ENCODE measurements around the gene GABBR2.

GRCh38 chr9:98479967-98480847, 228.5 kb downstream of the GABBR2 start:
- TF ChIP-seq REST (IDR thresholded peaks at IDR 0.05; ENCODE audit: unreplicated experiment) = no peak
- TF ChIP-seq, protein P1, sequence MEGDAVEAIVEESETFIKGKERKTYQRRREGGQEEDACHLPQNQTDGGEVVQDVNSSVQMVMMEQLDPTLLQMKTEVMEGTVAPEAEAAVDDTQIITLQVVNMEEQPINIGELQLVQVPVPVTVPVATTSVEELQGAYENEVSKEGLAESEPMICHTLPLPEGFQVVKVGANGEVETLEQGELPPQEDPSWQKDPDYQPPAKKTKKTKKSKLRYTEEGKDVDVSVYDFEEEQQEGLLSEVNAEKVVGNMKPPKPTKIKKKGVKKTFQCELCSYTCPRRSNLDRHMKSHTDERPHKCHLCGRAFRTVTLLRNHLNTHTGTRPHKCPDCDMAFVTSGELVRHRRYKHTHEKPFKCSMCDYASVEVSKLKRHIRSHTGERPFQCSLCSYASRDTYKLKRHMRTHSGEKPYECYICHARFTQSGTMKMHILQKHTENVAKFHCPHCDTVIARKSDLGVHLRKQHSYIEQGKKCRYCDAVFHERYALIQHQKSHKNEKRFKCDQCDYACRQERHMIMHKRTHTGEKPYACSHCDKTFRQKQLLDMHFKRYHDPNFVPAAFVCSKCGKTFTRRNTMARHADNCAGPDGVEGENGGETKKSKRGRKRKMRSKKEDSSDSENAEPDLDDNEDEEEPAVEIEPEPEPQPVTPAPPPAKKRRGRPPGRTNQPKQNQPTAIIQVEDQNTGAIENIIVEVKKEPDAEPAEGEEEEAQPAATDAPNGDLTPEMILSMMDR (conservative IDR thresholded peaks at IDR 0.05; ENCODE audit: low read depth in 2 of 2) = no peak

Data from GM23338 (cell line).